OCI-LY1 (cell line): ENCODE results near the gene ACTL8.

Source experiments
- CTCF ChIP-seq: fragments of 200-600 bp; sonication (generic), shearing (Covaris generic); IDR thresholded peaks from 2 replicates; pipeline ENCODE4 v1.5.1; 2017; ENCODE audit warnings: mild to moderate bottlenecking, antibody characterized with exemption, low read length, moderate library complexity, mixed read lengths
- EZH2 ChIP-seq: fragments of 200-600 bp; sonication (generic), shearing (Covaris generic); IDR thresholded peaks from 2 replicates; pipeline ENCODE4 v1.8.0; 2017; ENCODE audit warnings: borderline replicate concordance, mixed run types, mild to moderate bottlenecking, antibody characterized with exemption, low read length, moderate library complexity, mixed read lengths

DNA sequence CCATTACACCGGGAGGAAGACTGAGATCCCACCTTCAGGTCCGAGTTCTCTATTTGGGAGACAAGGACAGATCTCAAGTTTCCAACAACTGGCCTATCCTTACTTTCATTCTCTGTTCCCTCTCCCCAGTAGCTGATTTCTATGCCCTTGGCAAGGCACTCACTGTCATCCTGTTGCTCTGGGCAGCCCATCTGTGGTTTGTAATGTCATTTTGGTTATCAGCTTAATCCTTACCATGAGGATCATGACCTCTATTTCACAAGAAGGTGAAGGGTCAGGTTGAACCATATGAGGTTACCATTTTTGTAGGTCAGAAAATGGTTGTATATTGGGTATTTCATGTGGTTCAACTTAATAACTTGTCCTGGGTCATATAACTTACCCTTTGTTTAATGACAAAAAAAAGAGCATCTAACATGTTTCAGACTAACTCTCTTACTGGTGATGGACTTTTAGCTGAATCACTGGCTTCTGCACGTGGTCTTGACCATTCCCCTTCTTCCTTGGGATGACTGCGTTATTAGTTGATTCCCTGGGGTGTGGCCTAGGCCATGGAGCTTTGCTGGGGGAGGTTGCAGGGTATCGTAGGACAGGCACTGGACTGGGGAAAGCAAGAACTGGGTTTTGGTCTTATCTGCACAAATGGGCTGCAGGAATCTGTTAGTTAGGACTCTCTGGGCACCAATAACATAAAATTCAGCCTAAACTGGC is 120.2 kb downstream of the ACTL8 start:
- TF ChIP-seq EZH2 (no peak), CTCF (no peak)
